IPS-NIHi7 (cell line): ENCODE results near the gene BLTP1.
"Not testable (repeated sequence)": the region's sequence is repeated elsewhere in the genome, so short reads cannot be mapped to it uniquely, and the experiment has no call there.

Experiments used
- DNase-seq: peaks from one replicate; pipeline ENCODE4 v3.0.0; 2012; ENCODE audit warnings: mixed read lengths; ENCODE audit errors: extremely low spot score

BLTP1 gene, protein sequence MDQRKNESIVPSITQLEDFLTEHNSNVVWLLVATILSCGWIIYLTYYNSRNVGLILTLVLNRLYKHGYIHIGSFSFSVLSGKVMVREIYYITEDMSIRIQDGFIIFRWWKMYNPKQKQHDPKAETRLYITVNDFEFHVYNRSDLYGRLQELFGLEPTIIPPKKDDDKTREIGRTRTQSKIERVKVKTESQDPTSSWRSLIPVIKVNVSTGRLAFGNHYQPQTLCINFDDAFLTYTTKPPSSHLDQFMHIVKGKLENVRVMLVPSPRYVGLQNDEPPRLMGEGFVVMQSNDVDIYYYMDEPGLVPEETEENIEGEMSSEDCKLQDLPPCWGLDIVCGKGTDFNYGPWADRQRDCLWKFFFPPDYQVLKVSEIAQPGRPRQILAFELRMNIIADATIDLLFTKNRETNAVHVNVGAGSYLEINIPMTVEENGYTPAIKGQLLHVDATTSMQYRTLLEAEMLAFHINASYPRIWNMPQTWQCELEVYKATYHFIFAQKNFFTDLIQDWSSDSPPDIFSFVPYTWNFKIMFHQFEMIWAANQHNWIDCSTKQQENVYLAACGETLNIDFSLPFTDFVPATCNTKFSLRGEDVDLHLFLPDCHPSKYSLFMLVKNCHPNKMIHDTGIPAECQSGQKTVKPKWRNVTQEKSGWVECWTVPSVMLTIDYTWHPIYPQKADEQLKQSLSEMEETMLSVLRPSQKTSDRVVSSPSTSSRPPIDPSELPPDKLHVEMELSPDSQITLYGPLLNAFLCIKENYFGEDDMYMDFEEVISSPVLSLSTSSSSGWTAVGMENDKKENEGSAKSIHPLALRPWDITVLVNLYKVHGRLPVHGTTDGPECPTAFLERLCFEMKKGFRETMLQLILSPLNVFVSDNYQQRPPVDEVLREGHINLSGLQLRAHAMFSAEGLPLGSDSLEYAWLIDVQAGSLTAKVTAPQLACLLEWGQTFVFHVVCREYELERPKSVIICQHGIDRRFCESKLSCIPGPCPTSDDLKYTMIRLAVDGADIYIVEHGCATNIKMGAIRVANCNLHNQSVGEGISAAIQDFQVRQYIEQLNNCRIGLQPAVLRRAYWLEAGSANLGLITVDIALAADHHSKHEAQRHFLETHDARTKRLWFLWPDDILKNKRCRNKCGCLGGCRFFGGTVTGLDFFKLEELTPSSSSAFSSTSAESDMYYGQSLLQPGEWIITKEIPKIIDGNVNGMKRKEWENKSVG (N-terminal part only)

GRCh38 chr4:122151982-122152710, at the start of gene BLTP1:
TSS of gene BLTP1 (plus strand) at chr4:122152331. CDS start at chr4:122170648, 18,317 bp downstream.
- DNase-seq = peak; percentile 95

DNA sequence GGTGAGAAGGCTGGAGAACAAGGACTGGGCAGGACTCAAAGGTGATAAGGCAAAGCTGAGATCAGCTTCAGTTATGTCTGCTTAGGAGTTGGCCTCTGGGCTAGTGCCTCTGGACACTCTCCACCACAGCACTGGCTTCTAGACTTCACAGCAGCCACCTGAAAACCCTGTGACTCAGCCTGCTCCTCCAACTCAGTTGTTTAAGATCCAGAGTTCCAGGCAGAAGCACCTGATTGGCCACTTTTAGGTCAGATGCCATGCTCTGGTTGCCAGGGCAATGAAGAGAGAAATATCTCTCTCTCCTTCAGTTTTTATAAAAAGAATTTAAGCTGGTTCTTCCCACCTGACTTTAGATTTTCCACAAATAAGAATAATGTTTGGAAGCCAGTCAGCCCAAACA, 47.9 kb upstream of the BLTP1 start:
- no peak for DNase-seq

- no peak for DNase-seq
Measured at GRCh38 chr4:122107680-122108079, 44.5 kb upstream of the BLTP1 start.

DNA sequence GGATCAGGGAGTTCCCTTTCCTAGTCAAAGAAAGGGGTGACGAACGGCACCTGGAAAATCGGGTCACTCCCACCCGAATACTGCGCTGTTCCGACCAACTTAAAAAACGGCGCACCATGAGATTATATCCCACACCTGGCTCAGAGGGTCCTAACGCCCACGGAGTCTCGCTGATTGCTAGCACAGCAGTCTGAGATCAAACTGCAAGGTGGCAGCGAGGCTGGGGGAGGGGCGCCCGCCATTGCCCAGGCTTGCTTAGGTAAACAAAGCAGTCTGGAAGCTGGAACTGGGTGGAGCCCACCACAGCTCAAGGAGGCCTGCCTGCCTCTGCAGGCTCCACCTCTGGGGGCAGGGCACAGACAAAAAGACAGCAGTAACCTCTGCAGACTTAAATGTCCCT, 41.8 kb upstream of the BLTP1 start:
- DNase-seq = not testable (repeated sequence)

GRCh38 chr4:122117743-122118142, 34.4 kb upstream of the BLTP1 start:
- DNase-seq = no peak

- DNase-seq = no peak
Measured at GRCh38 chr4:122118243-122118642, 33.9 kb upstream of the BLTP1 start.

DNA sequence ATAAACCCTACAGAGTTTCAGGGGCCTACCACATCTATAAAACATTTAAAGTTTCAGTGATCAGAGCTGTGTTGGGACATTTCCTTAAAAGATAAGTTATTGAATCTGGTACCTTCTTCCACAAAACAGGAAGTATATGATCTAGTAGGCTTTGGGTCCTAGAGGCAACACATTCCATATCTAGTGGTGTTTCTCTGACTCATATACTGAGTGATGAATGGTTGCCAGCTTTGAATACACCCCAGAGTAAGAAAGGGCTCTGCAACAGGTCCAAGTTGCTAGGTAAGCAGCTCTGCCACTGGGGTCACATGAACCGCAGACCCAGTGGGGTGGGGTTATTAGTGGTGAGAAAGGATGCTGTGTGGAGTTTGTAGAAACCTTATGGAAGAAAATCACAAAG, 32.4 kb upstream of the BLTP1 start:
- DNase-seq = no peak

DNA sequence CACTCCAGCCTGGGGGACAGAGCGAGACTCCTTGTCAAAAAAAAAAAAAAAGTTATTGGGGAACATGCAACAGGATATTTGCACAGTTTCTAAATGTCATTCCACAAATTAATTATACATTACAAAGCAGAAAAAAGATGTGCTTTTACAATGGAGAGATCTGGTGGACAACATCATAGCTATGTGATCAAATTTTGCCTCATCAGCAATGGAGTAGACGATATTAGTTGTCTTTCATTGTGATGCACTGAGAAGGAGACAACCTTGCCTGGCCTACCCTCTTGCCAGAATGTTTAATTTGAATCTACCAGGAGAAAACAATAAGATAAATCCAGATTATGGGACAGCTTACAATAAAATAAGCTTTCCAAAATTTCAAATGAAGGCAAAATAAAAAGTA, 30.5 kb upstream of the BLTP1 start:
- no peak for DNase-seq

DNA sequence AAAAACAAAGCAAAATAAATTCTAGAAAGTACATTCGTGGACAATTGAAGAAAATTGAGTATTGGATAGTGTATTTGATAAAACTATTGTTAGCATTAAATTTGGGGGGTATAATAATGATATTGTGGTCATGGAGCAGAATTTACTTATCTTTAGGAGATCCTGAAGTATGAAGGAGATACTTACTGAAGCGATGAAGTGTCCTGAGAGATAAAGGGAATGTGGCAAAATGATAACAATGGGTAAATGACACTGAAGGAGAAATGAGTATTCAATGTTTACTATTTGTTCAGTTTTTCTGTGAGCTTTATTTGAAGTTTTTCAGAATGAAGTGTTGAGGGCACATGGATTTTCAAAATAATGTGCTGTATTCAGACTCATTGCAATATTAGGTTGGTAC, 30.0 kb upstream of the BLTP1 start:
- no peak for DNase-seq

DNA sequence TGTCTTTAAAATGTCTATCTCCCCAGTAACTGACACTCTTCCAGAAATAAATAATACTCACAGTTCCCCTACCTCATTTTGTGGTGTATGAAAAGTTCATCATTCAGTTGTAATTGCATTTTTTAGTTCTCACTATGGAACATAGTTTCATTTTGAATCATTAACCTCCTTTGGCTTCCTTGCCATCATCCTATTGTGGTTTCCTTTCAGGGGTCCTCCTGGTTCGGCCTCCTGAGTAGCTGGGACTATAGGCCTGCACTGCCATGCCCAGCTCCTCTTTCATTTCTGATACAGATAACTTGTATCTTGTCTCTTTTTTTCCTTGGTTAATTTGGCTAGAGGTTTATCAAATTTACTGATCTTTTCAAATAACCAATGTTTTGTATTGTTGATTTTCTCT, 23.1 kb upstream of the BLTP1 start:
- no peak for DNase-seq

DNA sequence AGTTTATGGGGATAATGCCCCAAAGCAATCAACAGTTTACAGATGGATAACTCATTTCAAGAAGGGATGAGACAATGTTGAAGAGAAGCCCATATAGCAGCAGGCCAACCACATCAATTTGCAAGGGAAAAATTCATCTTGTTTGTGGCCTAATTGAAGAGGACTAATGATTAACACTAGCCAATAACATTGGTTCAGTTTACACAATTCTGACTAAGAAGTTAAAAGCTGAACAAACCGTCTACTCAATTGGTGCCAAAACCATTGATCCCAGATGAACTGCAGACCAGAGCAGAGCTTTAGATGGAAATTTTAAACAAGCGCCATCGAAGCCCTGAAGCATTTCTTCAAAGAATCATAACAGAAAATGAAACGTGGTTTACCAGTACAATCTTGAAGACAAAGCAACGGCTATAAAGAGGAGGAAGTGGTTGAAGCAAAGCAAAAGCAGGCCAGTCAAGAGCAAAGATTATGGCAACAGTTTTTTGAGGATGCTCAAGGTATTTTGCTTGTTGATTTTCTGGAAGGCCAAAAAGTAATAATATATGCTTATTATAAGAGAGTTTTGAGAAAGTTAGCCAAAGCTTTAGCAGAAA, 20.5 kb upstream of the BLTP1 start:
- DNase-seq = no peak

- DNase-seq = no peak
Measured at GRCh38 chr4:122132891-122133290, 19.2 kb upstream of the BLTP1 start.

GRCh38 chr4:122139139-122139538, 13.0 kb upstream of the BLTP1 start:
- no peak for DNase-seq

DNA sequence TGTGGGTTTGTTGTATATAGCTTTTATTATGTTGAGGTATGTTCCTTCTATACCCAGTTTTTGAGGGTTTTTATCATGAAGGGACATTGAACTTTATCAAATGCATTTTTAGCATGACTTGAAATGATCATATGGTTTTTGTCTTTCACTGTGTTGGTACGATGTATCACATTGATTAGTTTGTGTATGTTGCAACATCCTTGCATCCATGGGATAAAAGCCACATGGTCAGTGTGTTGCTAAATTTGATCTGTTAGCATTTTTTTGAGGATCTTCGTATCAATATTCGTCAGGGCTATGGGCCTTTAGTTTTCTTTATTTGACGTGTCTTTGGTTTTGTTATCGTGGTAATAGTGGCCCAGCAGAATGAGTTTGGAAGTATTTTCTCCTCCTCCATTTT, 11.3 kb upstream of the BLTP1 start:
- DNase-seq = no peak

DNA sequence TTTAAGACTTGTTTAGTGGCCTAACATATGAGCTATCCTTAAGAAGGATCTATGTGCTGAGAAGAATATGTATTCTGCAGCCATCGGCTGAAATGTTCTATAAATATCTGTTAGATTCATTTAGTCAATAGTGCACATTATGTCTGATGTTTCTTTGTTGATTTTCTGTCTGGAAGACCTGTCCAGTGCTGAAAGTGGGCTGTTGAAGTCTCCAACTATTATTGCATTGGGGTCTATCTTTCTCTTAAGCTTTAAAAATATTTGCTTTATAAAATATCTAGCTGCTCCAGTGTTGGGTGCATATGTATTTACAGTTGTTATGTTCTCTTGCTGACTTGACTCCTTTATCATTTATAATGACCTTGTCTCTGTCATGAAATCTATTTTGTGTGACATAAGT, 9.4 kb upstream of the BLTP1 start:
- no peak for DNase-seq

- DNase-seq = no peak
Measured at GRCh38 chr4:122146652-122147051, 5.5 kb upstream of the BLTP1 start.

GRCh38 chr4:122150931-122151330, 1.2 kb upstream of the BLTP1 start:
- no peak for DNase-seq

- DNase-seq = peak; percentile 35
Measured at GRCh38 chr4:122152711-122153226, 638 bp downstream of the BLTP1 start.

DNA sequence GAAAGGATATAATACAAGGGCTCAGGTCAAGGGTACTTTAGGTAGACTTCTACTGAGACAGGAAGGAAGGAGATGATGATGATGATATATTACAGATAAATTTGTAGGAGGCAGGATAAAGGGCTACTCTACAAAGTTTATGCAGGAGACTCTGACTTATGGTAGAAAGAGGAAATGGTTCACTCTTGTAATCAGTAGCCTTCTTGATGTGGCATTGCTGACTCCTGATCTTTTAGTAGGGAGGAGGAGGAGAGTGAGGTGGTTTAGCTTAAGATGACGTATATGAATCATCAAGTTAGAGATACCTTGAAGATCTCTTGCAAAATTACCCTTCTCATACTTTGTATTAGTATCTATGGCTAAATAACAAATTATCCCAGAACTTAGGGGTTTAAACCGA, 4.7 kb downstream of the BLTP1 start:
- no peak for DNase-seq

DNA sequence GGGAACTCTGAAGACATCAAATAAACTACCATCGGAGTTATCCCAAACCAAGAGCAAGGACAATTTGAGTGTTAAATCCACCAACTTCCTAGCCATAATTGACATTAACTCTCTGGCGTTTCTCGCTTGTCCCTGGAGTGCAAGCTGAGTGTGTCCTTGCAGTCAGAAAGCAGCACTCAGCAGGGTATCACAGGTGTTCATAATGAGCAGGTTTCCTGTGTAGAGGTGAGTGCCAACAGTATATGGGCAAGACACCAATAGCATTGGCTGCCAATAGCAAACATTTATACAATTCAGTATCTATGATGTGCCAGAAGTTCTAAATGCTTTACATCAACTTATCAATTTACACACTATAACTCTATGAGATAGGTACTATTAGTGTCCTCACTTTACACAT, 11.2 kb downstream of the BLTP1 start:
- no peak for DNase-seq

DNA sequence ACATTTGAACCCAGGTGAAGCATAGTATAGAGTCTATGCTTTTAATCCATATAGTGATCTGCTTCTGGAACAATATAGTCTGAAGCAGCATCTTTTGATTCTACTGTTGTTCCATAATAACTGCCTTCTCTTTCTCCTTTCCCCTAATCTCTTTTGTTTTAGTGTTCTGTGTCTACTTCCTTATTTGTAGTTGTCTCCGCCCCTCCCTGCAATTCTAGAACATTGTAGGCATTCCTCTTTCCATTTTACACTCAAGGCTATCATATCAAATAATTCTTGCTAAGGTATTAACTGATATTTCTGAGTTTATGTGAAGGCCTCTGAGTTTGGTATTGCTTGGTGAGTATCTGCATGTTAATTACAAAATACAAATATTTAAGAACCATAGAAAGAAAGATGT, 11.6 kb downstream of the BLTP1 start:
- no peak for DNase-seq
